Left forelimb (tissue), 1 donor: ENCODE data around the gene CDK5.

Experiments used
- DNase-seq: peaks from one replicate; pipeline ENCODE4 v3.0.0-alpha.2; 2018; ENCODE audit warnings: low spot score

Gene CDK5

GRCh38 chr7:151057506-151057988 lies at the start of gene CDK5:
CDK5 (minus strand) TSS chr7:151057897; CDS start chr7:151057848, 49 bp downstream.
- no peak for DNase-seq

- DNase-seq: no peak
Observed at GRCh38 chr7:151104411-151105235, 46.9 kb upstream of the CDK5 start.

- DNase-seq: no peak
Observed at GRCh38 chr7:151103973-151104372, 46.3 kb upstream of the CDK5 start.

- no peak for DNase-seq
Observed at GRCh38 chr7:151102991-151103390, 45.3 kb upstream of the CDK5 start.

- no peak for DNase-seq
Observed at GRCh38 chr7:151101621-151102396, 44.1 kb upstream of the CDK5 start.

- DNase-seq: no peak
Observed at GRCh38 chr7:151100921-151101320, 43.2 kb upstream of the CDK5 start.

- DNase-seq: no peak
Observed at GRCh38 chr7:151099486-151100211, 42.0 kb upstream of the CDK5 start.

- no peak for DNase-seq
Observed at GRCh38 chr7:151095828-151096475, 38.3 kb upstream of the CDK5 start.

GRCh38 chr7:151095123-151095797 lies 37.6 kb upstream of the CDK5 start:
- no peak for DNase-seq

- DNase-seq: no peak
Observed at GRCh38 chr7:151094675-151095074, 37.0 kb upstream of the CDK5 start.

- no peak for DNase-seq
Observed at GRCh38 chr7:151093748-151094147, 36.1 kb upstream of the CDK5 start.

GRCh38 chr7:151091988-151092387 lies 34.3 kb upstream of the CDK5 start:
- DNase-seq: no peak

- no peak for DNase-seq
Observed at GRCh38 chr7:151091431-151091830, 33.7 kb upstream of the CDK5 start.

- DNase-seq: no peak
Observed at GRCh38 chr7:151091003-151091402, 33.3 kb upstream of the CDK5 start.

GRCh38 chr7:151089893-151090730 lies 32.4 kb upstream of the CDK5 start:
- no peak for DNase-seq

GRCh38 chr7:151088856-151089699 lies 31.4 kb upstream of the CDK5 start:
- DNase-seq: no peak

GRCh38 chr7:151088019-151088855 lies 30.5 kb upstream of the CDK5 start:
- DNase-seq: no peak

- no peak for DNase-seq
Observed at GRCh38 chr7:151087245-151088018, 29.7 kb upstream of the CDK5 start.
